Activated CD4-positive, alpha-beta memory T cell treated with anti-CD3 and anti-CD28 coated beads for 36 hours (primary cell): ENCODE data around the gene PDLIM4. TPM values are rescaled to one million over a fixed set of nuclear protein-coding genes. Genes with fewer than 3 reads are reported as not detected.

ENCODE experiments used
- CTCF ChIA-PET: fragments of 350-600 bp; sonication (Branson Sonifier 250); formaldehyde crosslinking; loops from one replicate; lab custom pipeline; 2021; ENCODE audit warnings: antibody characterized with exemption, inconsistent platforms; lab: Charles Lee
- POLR2A ChIA-PET: fragments of 350-600 bp; sonication (Branson Sonifier 250); formaldehyde crosslinking; loops from one replicate; lab custom pipeline; 2021; ENCODE audit warnings: antibody characterized with exemption; lab: Charles Lee
- DNase-seq: peaks from one replicate; pipeline ENCODE4 v3.0.0-alpha.2; 2020
- H3K27ac Mint-ChIP-seq: one replicate; pipeline ENCODE4 v1.8.0; 2021; ENCODE audit warnings: mixed read lengths
- H3K27me3 Mint-ChIP-seq: one replicate; pipeline ENCODE4 v1.8.0; 2021; ENCODE audit warnings: mixed read lengths
- H3K36me3 Mint-ChIP-seq: one replicate; pipeline ENCODE4 v1.8.0; 2021; ENCODE audit warnings: mixed read lengths
- H3K4me1 Mint-ChIP-seq: one replicate; pipeline ENCODE4 v1.8.0; 2021; ENCODE audit warnings: low read depth, mixed read lengths
- H3K4me3 Mint-ChIP-seq: one replicate; pipeline ENCODE4 v1.8.0; 2021; ENCODE audit warnings: mild to moderate bottlenecking, mixed read lengths
- H3K9me3 Mint-ChIP-seq: one replicate; pipeline ENCODE4 v1.8.0; 2021; ENCODE audit warnings: mixed read lengths
- intact Hi-C: fragments of 100-400 bp; cut with micrococcal nuclease; formaldehyde crosslinking; loops from one replicate; pipeline ENCODE4 v1.15.1; 2023
- total RNA-seq, 2 experiments: library from RNA; stranded (reverse); gene quantifications; one replicate each; pipeline ENCODE4 v1.2.3, GENCODE V29; 2021

PDLIM4 gene
- total RNA-seq, 2 experiments from 2014 or later = not detected

DNA sequence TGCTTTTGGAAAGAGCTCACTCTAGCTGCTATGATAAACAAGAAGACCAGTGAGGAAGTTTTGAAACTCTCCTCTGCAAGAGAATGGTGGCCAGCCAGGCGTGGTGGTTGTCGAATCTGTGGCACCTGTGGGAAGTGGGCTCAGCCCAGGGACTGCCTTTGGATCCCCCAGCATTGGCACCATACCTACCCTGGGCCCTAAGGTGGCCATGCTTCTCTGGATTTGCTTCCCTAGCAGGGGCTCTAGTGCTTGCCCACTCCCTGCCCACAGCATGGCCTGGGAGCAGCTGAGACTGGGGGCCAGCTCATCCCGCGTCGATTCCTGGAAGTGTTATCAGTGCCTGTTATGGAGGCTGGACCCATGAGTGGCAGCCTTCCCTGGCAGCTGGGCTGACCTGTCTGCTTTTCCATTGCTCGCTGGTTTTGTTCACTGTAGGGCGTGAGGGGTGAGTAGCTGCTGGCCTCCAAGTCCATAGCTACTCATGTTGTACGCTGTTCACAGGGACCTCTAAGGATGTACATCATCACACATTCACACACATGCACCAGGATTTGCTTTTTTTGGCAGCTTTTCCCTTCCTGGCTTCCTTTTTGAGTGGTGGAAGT lies 39.0 kb downstream of the PDLIM4 start:
- Mint-ChIP-seq H3K27me3 (peaks cover 6% of the 10 kb centered on the region), H3K4me3 (no peak overlapping the region), H3K27ac (no peak overlapping the region), H3K9me3 (no peaks in the 10 kb centered on the region), H3K36me3 (peaks cover 3% of the 10 kb centered on the region), H3K4me1 (peaks cover 22% of the 10 kb centered on the region)
- ChIA-PET POLR2A (interaction anchor here (0.8 to 0.9 kb wide), 2 partner anchors 9 to 73 kb away, joined by 3 read pairs; partner anchors contain the start of gene SLC22A5), CTCF (interaction anchor here (1.4 kb wide), 1 partner anchor 59 kb away, joined by 3 read pairs; no protein-coding TSS in a partner anchor)
- intact Hi-C loops = loop anchor here (10.0 kb wide), 2 partner anchors 662 to 758 kb away; partner anchors contain the start of genes HSPA4 and RAPGEF6
- DNase-seq = no peak

DNA sequence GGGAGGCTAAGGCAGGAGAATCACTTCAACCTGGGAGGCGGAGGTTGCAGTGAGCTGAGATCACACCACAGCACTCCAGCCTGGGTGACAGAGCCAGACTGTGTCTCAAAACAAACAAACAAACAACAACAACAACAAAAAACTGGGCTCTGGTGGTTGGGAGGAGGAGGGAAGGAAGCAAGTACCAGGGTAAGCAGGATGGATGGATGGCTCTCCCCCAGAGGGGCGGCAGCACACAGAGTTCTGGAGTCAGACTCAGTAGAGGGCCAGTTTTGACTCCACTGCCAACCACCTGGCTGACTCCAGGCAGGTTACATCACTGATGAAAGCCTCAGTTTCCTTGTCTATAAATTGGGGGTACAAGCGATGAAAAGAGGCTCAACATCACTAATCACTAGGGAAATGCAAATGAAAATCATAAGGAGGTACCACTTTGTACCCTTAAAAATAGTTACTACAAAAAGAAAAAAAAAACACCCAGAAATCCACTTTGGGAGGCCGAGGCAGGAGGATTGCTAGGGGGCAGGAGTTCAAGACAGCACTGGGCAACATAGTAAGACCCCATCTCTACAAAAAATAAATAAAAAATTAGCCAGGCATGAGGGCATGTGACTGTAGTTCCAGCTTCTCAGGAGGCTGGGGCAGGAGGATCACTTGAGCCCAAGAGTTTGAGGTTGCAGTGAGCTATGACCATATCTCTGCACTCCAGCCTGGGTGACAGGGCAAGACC lies 39.9 kb downstream of the PDLIM4 start:
- H3K27ac Mint-ChIP-seq = no peak overlapping the region
- peaks cover 3% of the 10 kb centered on the region for H3K36me3 Mint-ChIP-seq
- no peak overlapping the region for H3K4me3 Mint-ChIP-seq
- CTCF ChIA-PET = interaction anchor here (1.4 kb wide), 1 partner anchor 60 kb away, joined by 3 read pairs; no protein-coding TSS in a partner anchor
- POLR2A ChIA-PET = no interaction called here
- peaks cover 22% of the 10 kb centered on the region for H3K4me1 Mint-ChIP-seq
- H3K9me3 Mint-ChIP-seq = no peaks in the 10 kb centered on the region
- DNase-seq = no peak
- intact Hi-C loops = loop anchor here (10.0 kb wide), 2 partner anchors 663 to 757 kb away; partner anchors contain the start of genes HSPA4 and RAPGEF6
- peaks cover 6% of the 10 kb centered on the region for H3K27me3 Mint-ChIP-seq

DNA sequence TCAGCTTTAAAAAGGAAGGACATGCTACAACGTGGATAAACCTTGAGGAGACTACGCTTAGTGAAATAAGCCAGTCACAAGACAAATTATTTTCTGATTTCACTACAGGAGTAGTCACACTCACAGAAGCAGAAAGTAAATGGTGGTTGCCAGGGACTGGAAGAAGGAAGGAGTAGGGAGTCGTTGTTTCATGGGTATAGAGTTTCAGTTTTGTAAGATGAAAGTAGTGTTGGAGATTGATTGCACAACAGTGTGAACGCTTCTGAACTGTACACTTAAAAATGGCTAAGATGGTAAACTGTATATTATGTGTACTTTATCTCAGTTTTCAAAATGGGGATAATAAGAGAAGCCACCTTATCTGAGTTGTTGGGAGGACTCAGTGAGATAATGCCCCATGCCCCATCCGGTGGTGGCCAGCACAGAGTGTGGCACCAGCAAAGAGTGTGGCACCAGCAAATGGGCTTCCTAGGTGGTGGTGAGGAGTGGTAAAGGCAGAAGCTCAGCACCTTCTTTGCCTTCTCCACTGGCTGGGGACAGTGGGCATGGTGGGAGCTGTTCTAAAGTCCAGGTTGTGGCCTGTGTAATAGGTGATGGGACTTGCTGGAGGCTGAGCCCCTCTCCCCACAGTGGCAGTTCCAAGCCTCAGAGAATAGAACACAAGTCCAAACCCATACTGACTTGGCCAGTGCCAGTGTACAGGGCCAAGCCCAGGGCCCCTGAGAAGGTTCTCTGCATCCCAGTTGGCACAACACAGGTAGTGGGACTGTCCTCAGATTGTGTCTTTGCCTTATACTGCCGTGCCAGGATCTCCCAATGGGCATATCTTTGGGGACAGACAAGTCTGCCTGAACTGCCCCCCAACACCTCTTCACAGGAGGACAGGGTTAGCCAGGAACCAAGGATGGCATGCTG lies 41.1 kb downstream of the PDLIM4 start:
- H3K27ac Mint-ChIP-seq = no peak overlapping the region
- ChIA-PET POLR2A (no interaction called here), CTCF (no interaction called here)
- DNase-seq = no peak
- H3K4me1 Mint-ChIP-seq = peaks cover 22% of the 10 kb centered on the region
- no peak overlapping the region for H3K4me3 Mint-ChIP-seq
- H3K36me3 Mint-ChIP-seq = peaks cover 4% of the 10 kb centered on the region
- H3K27me3 Mint-ChIP-seq = peaks cover 6% of the 10 kb centered on the region
- no peaks in the 10 kb centered on the region for H3K9me3 Mint-ChIP-seq
- intact Hi-C loops = loop anchor here (10.0 kb wide), 2 partner anchors 664 to 756 kb away; partner anchors contain the start of genes HSPA4 and RAPGEF6

DNA sequence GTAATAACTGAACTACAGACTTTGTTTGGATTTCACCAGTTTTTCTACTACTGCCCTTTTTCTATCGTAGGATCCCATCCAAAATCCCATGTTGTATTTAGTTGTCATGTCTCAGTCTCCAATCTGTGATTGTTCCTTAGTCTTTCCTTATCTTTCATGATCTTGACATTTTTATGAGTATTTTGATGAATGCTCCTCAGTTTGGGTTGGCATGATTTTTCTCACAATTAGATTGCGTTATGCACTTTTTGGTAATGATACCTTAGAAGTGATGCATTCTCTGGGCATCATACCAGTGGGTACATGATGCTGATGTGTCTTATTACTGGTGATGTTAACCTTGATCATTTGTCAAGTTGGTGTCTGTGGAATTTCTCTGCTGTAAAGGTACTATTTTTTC lies 42.4 kb downstream of the PDLIM4 start:
- intact Hi-C loops = loop anchor here (10.0 kb wide), 2 partner anchors 665 to 755 kb away; partner anchors contain the start of genes HSPA4 and RAPGEF6
- H3K4me1 Mint-ChIP-seq = peaks cover 22% of the 10 kb centered on the region
- no peak for DNase-seq
- H3K9me3 Mint-ChIP-seq = peaks cover 5% of the 10 kb centered on the region
- H3K4me3 Mint-ChIP-seq = no peak overlapping the region
- H3K27me3 Mint-ChIP-seq = peaks cover 6% of the 10 kb centered on the region
- peaks cover 8% of the 10 kb centered on the region for H3K36me3 Mint-ChIP-seq
- ChIA-PET CTCF (no interaction called here), POLR2A (no interaction called here)
- H3K27ac Mint-ChIP-seq = no peak overlapping the region

DNA sequence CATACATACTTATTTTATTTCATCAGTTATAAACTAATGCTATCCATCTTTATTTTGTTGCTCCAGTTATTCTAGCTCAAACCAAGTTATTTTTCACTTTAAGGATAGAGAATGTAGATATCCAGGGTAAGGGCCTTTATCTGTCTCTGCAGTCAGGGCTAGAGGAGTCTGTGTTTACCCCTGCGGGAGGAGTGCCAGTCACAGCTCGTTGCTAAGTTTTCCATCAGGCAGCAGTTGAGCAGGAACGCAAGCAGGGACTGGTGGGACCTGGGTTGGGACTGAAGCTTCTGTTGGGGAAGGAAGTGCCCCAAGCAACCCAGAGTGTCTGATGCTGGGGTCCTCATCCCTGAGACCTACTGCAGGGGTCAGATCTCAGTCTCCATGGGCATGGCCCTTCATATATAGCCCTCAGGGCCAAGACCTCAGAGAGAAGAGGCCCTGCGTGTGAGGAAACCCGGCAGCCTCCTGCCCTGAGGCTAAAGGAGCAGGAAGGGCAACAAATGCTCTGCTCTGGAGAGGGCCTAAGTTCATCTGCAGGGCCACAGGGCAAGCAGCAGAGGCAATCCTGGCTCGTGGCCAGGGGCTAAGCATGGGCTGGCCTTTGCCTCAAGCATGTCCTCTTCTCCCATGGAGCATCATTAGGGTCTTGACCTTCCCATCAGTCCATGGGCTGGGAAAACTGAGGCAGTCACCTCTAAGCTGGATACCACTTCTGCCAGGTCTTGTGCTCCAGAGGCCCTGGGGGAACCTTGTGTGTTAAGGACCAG lies 43.3 kb downstream of the PDLIM4 start:
- intact Hi-C loops = no loop called here
- H3K27ac Mint-ChIP-seq = no peak overlapping the region
- DNase-seq = no peak
- H3K4me1 Mint-ChIP-seq = peaks cover 16% of the 10 kb centered on the region
- ChIA-PET POLR2A (no interaction called here), CTCF (no interaction called here)
- H3K4me3 Mint-ChIP-seq = no peak overlapping the region
- peaks cover 11% of the 10 kb centered on the region for H3K9me3 Mint-ChIP-seq
- peaks cover 7% of the 10 kb centered on the region for H3K36me3 Mint-ChIP-seq
- H3K27me3 Mint-ChIP-seq = peaks cover 6% of the 10 kb centered on the region

DNA sequence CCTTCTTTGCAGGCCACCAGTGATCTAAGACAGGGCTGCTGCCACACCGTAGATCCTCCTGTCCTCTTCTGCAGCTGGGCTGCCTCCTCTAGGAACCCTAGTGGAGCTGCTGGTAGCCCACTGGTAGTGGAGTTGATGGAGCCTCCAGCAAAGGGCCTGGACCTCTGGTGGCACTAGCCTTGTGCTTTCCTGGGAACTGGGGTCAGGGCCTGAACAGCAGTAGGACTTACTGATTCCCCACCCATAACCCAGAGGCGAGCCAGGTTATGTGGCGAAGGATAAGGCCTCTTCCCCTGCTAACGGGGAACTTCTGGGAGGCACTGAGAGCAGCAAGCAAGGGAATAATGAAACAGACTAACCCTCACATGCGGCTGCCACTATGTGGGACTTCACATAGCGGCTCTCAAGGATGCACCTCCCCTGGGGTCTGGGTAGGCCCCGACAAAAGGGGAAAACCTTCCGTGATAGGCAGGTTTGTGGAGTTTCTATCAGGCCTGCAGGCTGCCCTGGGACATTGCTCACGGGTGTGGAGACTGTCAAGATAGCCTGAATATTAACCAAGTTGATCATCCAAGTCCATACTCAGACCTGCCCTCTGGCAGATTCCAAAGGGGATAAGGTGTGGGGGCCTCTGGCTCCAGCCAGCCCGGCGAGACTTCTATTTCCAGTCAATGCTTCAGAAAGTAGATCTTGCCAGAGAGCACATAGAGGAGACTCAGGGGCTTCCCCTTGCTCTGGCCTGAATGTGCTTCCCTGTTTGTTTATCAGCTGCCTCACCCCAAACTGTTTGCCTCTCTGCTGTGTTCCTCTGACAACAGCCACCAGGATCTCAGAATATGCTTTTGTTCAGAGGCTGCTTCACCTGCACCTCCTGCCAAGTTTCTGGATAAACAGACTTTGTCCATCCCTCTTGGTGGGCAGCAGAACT lies 44.1 kb downstream of the PDLIM4 start:
- intact Hi-C loops = no loop called here
- ChIA-PET POLR2A (interaction anchor here (0.8 kb wide), 1 partner anchor 8 kb away, joined by 4 read pairs; no protein-coding TSS in a partner anchor), CTCF (no interaction called here)
- Mint-ChIP-seq H3K4me1 (peaks cover 9% of the 10 kb centered on the region), H3K27me3 (peaks cover 1% of the 10 kb centered on the region), H3K9me3 (peaks cover 15% of the 10 kb centered on the region), H3K27ac (no peak overlapping the region), H3K4me3 (no peak overlapping the region), H3K36me3 (peaks cover 4% of the 10 kb centered on the region)
- no peak for DNase-seq

DNA sequence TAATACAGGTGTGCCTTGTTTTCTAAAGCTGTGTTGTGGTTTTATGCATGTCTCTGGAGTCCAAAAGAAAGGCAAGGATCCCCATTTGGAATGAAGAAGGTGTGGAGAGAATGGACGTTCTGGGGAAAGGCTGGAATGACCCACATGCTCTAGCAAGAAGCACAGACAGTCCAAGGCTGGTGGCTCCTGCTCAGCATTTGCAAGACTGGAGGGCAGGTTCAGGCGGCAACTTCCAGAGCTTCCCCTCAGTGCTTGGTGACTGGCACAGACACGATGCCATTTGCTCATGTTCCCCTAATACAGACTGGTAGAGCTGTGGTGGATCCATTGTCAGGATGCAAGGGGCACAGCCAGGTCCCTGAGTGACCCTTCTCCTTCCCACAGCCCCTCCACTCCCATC lies 44.9 kb downstream of the PDLIM4 start:
- DNase-seq = no peak
- Mint-ChIP-seq H3K9me3 (peaks cover 15% of the 10 kb centered on the region), H3K27ac (no peak overlapping the region), H3K4me1 (peaks cover 4% of the 10 kb centered on the region), H3K27me3 (no peaks in the 10 kb centered on the region), H3K36me3 (peaks cover 4% of the 10 kb centered on the region), H3K4me3 (no peak overlapping the region)
- intact Hi-C loops = no loop called here
- CTCF ChIA-PET = no interaction called here
- POLR2A ChIA-PET = interaction anchor here (0.8 kb wide), 1 partner anchor 9 kb away, joined by 4 read pairs; no protein-coding TSS in a partner anchor

DNA sequence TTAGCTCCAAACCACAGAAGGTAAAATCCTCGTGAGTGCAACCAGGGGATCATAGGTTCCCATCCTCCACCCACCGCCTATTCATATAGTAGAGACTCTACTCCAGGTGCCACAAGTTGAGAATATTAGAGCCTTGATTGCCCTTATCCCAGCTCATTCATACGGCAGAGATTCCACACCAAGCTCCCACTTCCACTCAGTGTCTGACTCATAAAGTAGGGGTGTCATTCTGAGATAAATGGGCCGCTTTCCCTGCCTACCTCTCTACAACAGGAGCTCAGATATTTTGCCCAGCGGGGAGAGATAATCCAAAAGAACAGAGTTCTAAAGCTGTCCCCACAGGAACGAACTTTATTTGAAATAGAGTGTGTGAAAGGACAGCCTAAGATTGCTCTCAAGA lies 46.1 kb downstream of the PDLIM4 start:
- CTCF ChIA-PET = interaction anchor here (0.8 to 1.4 kb wide), 2 partner anchors 32 to 202 kb away, joined by 3 to 4 read pairs; no protein-coding TSS in a partner anchor
- Mint-ChIP-seq H3K9me3 (peaks cover 15% of the 10 kb centered on the region), H3K36me3 (peaks cover 4% of the 10 kb centered on the region), H3K4me1 (no peaks in the 10 kb centered on the region), H3K27ac (no peak overlapping the region), H3K27me3 (no peaks in the 10 kb centered on the region), H3K4me3 (no peak overlapping the region)
- POLR2A ChIA-PET = no interaction called here
- no peak for DNase-seq
- intact Hi-C loops = no loop called here

DNA sequence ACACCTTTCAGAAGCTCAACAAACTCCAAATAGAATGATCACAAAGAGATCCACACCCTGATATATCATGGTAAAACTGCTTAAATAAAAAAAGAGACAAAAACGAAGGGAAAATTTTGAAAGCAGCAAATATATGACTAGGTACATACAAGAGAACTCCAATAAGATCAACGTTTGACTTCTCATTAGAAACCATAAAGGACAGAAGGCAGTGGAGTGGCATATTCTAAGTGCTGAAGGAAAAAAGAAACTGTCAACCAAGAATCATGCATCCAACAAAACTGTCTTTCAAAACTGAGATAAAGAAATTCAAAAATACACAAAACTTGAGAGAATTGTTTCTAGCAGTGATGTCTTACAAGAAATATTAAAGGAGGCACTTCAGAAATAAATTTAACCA lies 47.9 kb downstream of the PDLIM4 start:
- DNase-seq = no peak
- Mint-ChIP-seq H3K36me3 (peaks cover 4% of the 10 kb centered on the region), H3K27ac (no peak overlapping the region), H3K27me3 (no peaks in the 10 kb centered on the region), H3K4me1 (no peaks in the 10 kb centered on the region), H3K9me3 (peaks cover 15% of the 10 kb centered on the region), H3K4me3 (no peak overlapping the region)
- ChIA-PET POLR2A (no interaction called here), CTCF (no interaction called here)
- intact Hi-C loops = no loop called here

DNA sequence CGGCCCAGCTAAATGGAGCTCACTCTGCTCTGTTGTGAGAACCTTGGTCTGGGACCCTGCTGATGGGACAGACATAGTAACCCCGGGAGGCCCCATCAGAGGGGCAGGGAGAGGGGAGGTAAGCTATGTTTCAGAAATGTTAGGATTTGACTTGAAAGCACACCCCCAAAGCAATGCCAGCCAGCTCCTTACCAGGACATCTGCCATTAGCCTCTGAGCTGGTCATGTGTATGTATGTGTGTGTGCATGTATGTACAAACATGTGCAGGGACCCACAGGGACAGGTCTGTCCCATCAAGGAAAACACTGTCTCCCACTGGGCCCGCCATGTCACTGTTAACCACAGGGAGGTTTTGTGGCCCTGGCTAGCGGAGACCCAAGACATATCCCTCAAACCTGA lies 51.2 kb downstream of the PDLIM4 start:
- peaks cover 15% of the 10 kb centered on the region for H3K9me3 Mint-ChIP-seq
- ChIA-PET CTCF (interaction anchor here (0.9 to 1.6 kb wide), 2 partner anchors 15 to 70 kb away, joined by 3 to 5 read pairs; no protein-coding TSS in a partner anchor), POLR2A (no interaction called here)
- peaks cover 2% of the 10 kb centered on the region for H3K36me3 Mint-ChIP-seq
- no peak overlapping the region for H3K4me3 Mint-ChIP-seq
- intact Hi-C loops = no loop called here
- no peaks in the 10 kb centered on the region for H3K27me3 Mint-ChIP-seq
- H3K27ac Mint-ChIP-seq = no peak overlapping the region
- no peaks in the 10 kb centered on the region for H3K4me1 Mint-ChIP-seq
- DNase-seq = no peak
